Testis (tissue), 3 donors: ENCODE measurements around the gene MSH5. TPM values are rescaled to one million over a fixed set of nuclear protein-coding genes. Genes with fewer than 3 reads are reported as not detected.
"Not testable (repeated sequence)": the region's sequence is repeated elsewhere in the genome, so short reads cannot be mapped to it uniquely, and the experiment has no call there.

ENCODE experiments used
- DNase-seq: peaks from one replicate; pipeline ENCODE4 v3.0.0-alpha.2; 2019
- H3K27ac ChIP-seq, 2 donors: fragments of 200-600 bp; sonication (generic); one replicate each; pipeline ENCODE4 v1.5.1; 2019
- H3K27me3 ChIP-seq: fragments of 200-600 bp; sonication (generic); one replicate; pipeline ENCODE4 v1.5.1; 2019
- H3K36me3 ChIP-seq: fragments of 200-600 bp; sonication (generic); one replicate; pipeline ENCODE4 v1.5.1; 2017; ENCODE audit warnings: low read depth; ENCODE audit errors: missing control alignments
- H3K4me1 ChIP-seq: fragments of 200-600 bp; sonication (generic); one replicate; pipeline ENCODE4 v1.5.1; 2019
- H3K4me3 ChIP-seq, 2 donors: fragments of 200-600 bp; sonication (generic); one replicate each; pipeline ENCODE4 v1.5.1; 2017 to 2019
- H3K9me3 ChIP-seq: fragments of 200-600 bp; sonication (generic); one replicate; pipeline ENCODE4 v1.5.1; 2017
- CTCF ChIP-seq, 3 experiments: fragments of 450-650 bp in 2 of 3; fragments of 200-600 bp in 1 of 3; sonication (generic) in 1 of 3; IDR thresholded peaks; one replicate each; pipeline ENCODE4 v1.5.1; 2016 to 2019; ENCODE audit warnings: antibody characterized with exemption in 3 of 3, mild to moderate bottlenecking in 2 of 3, moderate library complexity in 1 of 3
- POLR2A ChIP-seq: fragments of 450-650 bp; IDR thresholded peaks from one replicate; pipeline ENCODE4 v1.6.1; 2017; ENCODE audit warnings: antibody characterized with exemption, mild to moderate bottlenecking, moderate library complexity
- WGBS, 2 donors: methylation state at CpG; one replicate each; pipeline ENCODE4 v1.1.5; 2018; 5-methylcytosine and 5-hydroxymethylcytosine counted together
- intact Hi-C: fragments of 100-400 bp; cut with DNase I; formaldehyde crosslinking; loops from one replicate; pipeline ENCODE4 v1.15.1; 2023; ENCODE audit warnings: low total_unique reads
- polyA plus RNA-seq: library from polyadenylated mRNA; stranded (reverse); fragments of 350-450 nt; fragmentation: Illumina TruSeq; extraction: RNeasy Lipid Tissue Mini Kit (QIAGEN cat#74804); gene quantifications from one replicate; pipeline ENCODE4 v1.2.3, GENCODE V29; 2014; ENCODE audit warnings: low read depth, low replicate concordance; ENCODE audit not compliant: insufficient read depth
- total RNA-seq, 2 donors: library from RNA; depleted of rRNA; stranded (reverse); fragments of >200 nt; gene quantifications; one replicate each; pipeline ENCODE4 v1.2.3, GENCODE V29; 2016

Gene MSH5
- total and polyA plus RNA-seq, 3 donors from 2014 or later: 36.2 to 135 (median 77.6) TPM

- no peak for TF ChIP-seq POLR2A
- TF ChIP-seq CTCF (IDR thresholded peaks at IDR 0.05): no peak
- Histone ChIP-seq H3K36me3 (no peaks in the 10 kb centered on the region), H3K9me3 (no peaks in the 10 kb centered on the region), H3K27ac (no peak overlapping the region), H3K27me3 (no peaks in the 10 kb centered on the region), H3K4me1 (peaks cover 13% of the 10 kb centered on the region), H3K4me3 (no peak overlapping the region)
- intact Hi-C loops: no loop called here
- 78 to 80% methylated on average over 3 of the region's 3 CpGs for WGBS, 2 donors
- no peak for DNase-seq
Observed at GRCh38 chr6:31792090-31792374, 52.2 kb downstream of the MSH5 start.

GRCh38 chr6:31792761-31793171, 53.0 kb downstream of the MSH5 start:
- 85 to 88% methylated on average over 9 to 12 of the region's 12 CpGs for WGBS, 2 donors
- no peak overlapping the region for H3K4me3 ChIP-seq
- no peaks in the 10 kb centered on the region for H3K27me3 ChIP-seq
- no peaks in the 10 kb centered on the region for H3K36me3 ChIP-seq
- TF ChIP-seq CTCF (IDR thresholded peaks at IDR 0.05): no peak
- no peak for TF ChIP-seq POLR2A
- no peaks in the 10 kb centered on the region for H3K9me3 ChIP-seq
- no peak for DNase-seq
- H3K27ac ChIP-seq: no peak overlapping the region
- intact Hi-C loops: no loop called here
- peaks cover 13% of the 10 kb centered on the region for H3K4me1 ChIP-seq

- peaks cover 13% of the 10 kb centered on the region for H3K4me1 ChIP-seq
- H3K27me3 ChIP-seq, DNase-seq, H3K9me3 ChIP-seq, H3K27ac ChIP-seq, H3K4me3 ChIP-seq, intact Hi-C loops, H3K36me3 ChIP-seq: not testable (repeated sequence)
- WGBS, 2 donors: 85 to 95% methylated on average over 6 of the region's 6 CpGs
Observed at GRCh38 chr6:31793927-31794245, 54.1 kb downstream of the MSH5 start.

- H3K27ac ChIP-seq: peak overlapping the region; percentile 71 to 97
- no peaks in the 10 kb centered on the region for H3K27me3 ChIP-seq
- no peak for DNase-seq
- no peaks in the 10 kb centered on the region for H3K9me3 ChIP-seq
- no peaks in the 10 kb centered on the region for H3K36me3 ChIP-seq
- intact Hi-C loops: no loop called here
- WGBS, 2 donors: 11 to 14% methylated on average over 7 of the region's 7 CpGs
- H3K4me1 ChIP-seq: peaks cover 13% of the 10 kb centered on the region
- no peak for TF ChIP-seq CTCF (IDR thresholded peaks at IDR 0.05)
- TF ChIP-seq POLR2A: no peak
- peak overlapping the region; percentile 91 to 98 for H3K4me3 ChIP-seq
Observed at GRCh38 chr6:31794294-31794865, 54.6 kb downstream of the MSH5 start.

GRCh38 chr6:31794866-31795615, 55.2 kb downstream of the MSH5 start:
- WGBS, 2 donors: 0 to 1% methylated on average over 38 to 44 of the region's 44 CpGs

More at GRCh38 chr6:31794866-31795615, 55.2 kb downstream of the MSH5 start:
- Histone ChIP-seq H3K36me3 (no peaks in the 10 kb centered on the region), H3K4me3 (peak overlapping the region; percentile 91 to 98), H3K9me3 (no peaks in the 10 kb centered on the region), H3K4me1 (peaks cover 13% of the 10 kb centered on the region), H3K27ac (peak overlapping the region; percentile 71 to 97), H3K27me3 (no peaks in the 10 kb centered on the region)
- DNase-seq: no peak
- TF ChIP-seq POLR2A: no peak
- TF ChIP-seq CTCF (IDR thresholded peaks at IDR 0.05): no peak
- intact Hi-C loops: no loop called here
